ENCODE measurements around the gene CAPN10. TPM values are rescaled to one million over a fixed set of nuclear protein-coding genes. Genes with fewer than 3 reads are reported as not detected.

Gene CAPN10
- total RNA-seq, 1 donor from 2014 or later: 61.8 TPM

DNA sequence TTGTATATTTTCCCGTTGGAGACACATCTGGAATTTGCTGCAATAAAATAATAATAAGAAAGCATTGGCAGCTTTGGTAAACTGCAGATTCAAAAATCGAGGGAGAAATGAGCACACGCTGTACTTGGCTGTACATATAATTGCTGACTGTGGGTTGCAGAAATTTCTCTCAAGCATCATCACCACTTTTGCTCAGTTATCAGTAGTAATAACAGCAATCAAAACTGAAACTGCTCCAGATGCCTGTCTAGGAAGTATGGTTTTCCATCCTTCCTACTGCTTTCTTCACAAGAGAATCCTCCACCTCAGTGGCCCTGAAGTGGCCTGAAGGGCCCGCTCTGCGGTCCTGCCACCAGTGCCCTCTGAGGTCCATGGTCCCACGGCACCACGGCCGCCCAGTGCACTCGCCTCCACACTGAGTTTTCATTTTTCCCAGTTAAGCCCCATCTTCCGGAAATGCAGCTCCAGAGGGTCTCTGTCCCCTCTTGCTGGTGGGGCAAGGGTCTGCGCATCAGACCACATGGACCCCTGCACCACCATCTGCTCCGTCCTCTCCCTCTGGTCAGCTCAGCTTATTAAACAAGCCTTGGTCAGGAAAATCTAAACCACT is 22.5 kb upstream of the CAPN10 start:
- Mint-ChIP-seq H3K27me3 (no peaks in the 10 kb centered on the region), H3K9me3 (no peaks in the 10 kb centered on the region), H3K4me1 (peaks cover 77% of the 10 kb centered on the region), H3K27ac (peak overlapping the region; percentile 96), H3K4me3 (peak overlapping the region; percentile 38), H3K36me3 (ENCODE audit: low read depth) (peaks cover 34% of the 10 kb centered on the region)
- CTCF ChIA-PET: interaction anchor here (1.9 kb wide), 1 partner anchor 16 kb away, joined by 4 read pairs; no protein-coding TSS in a partner anchor
- ATAC-seq (ENCODE audit: low read depth) (no peak), DNase-seq (no peak)
- POLR2A ChIA-PET: interaction anchor here (12.0 kb wide), 1 partner anchor 23 kb away, joined by 536 read pairs; the partner anchor contains the start of gene CAPN10
- intact Hi-C loops (cut with micrococcal nuclease): loop anchor here (5.0 to 10.0 kb wide), 6 partner anchors 541 to 1171 kb away; partner anchors contain the start of genes D2HGDH, FARP2, HDAC4 and MTERF4
- no peak for TF ChIP-seq CTCF (IDR thresholded peaks at IDR 0.05)

GRCh38 chr2:240564561-240565332 is 21.8 kb upstream of the CAPN10 start:
- CTCF ChIA-PET: interaction anchor here (1.9 to 2.9 kb wide), 3 partner anchors 15 to 51 kb away, joined by 4 to 52 read pairs (median 22); partner anchors contain the start of gene CAPN10
- intact Hi-C loops (cut with micrococcal nuclease): loop anchor here (1.0 to 10.0 kb wide), 10 partner anchors 22 to 1318 kb away; partner anchors contain the start of genes CAPN10, D2HGDH, FARP2 and HDAC4
- DNase-seq: no peak
- no peak for ATAC-seq (ENCODE audit: low read depth)
- POLR2A ChIA-PET: interaction anchor here (0.6 to 12.0 kb wide), 8 partner anchors 8 to 750 kb away, joined by 3 to 536 read pairs (median 6); partner anchors contain the start of genes ANKMY1, CAPN10, HDLBP and SEPTIN2
- peak overlapping the region; percentile 96 for H3K27ac Mint-ChIP-seq
- H3K4me1 Mint-ChIP-seq: peaks cover 77% of the 10 kb centered on the region
- no peaks in the 10 kb centered on the region for H3K9me3 Mint-ChIP-seq
- H3K4me3 Mint-ChIP-seq: peak overlapping the region; percentile 88
- no peaks in the 10 kb centered on the region for H3K27me3 Mint-ChIP-seq
- TF ChIP-seq CTCF (IDR thresholded peaks at IDR 0.05): no peak
- H3K36me3 Mint-ChIP-seq (ENCODE audit: low read depth): peaks cover 31% of the 10 kb centered on the region

DNA sequence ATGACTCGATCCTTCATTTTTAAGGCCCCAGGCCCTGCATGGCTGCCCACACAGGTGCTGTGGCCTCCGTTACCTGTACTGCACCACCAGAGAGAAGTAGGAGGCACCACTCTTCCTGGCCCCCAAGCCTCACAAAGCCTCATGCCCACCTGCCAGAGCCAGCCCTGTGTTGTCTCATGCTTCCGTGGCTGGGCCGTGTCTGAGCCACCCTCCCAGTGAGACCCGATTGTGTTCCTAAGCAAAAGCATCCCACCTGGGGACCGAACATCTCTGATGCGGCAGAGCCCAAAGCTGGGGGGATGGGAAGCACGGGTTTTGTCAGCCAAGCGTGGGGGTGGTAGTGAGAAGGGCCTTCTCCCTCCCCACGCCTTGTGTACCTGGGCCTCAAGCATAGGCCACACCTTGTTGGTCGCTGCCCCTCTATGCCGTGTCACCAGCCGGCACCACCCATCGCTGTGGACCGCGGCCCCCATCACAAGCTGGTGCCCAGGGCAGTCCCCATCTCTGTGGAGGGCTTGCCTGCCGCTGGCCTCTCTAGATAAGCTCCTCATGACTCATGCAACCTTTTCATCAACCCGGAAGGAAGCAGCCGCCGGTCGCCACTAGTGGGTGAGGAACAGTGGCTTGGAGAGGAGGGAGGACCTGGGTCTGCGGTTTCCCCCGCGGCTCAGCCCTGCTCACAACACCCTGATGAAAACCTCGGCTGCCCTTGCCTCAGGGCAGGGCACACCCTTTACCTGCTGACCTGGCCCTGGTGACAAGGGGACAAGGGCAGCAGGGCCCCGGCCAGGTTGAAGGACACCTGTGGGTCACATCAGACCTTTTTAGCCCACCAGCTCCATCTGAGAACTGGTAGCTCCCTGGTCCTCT is 21.0 kb upstream of the CAPN10 start:
- peak; percentile 76 for DNase-seq
- CTCF ChIA-PET: interaction anchor here (0.8 to 2.9 kb wide), 5 partner anchors 8 to 51 kb away, joined by 3 to 52 read pairs (median 15); partner anchors contain the start of genes ANKMY1 and CAPN10
- peak overlapping the region; percentile 96 for H3K27ac Mint-ChIP-seq
- peak; percentile 49 for ATAC-seq (ENCODE audit: low read depth)
- peaks cover 28% of the 10 kb centered on the region for H3K36me3 Mint-ChIP-seq (ENCODE audit: low read depth)
- H3K4me3 Mint-ChIP-seq: peak overlapping the region; percentile 88
- H3K27me3 Mint-ChIP-seq: no peaks in the 10 kb centered on the region
- peaks cover 82% of the 10 kb centered on the region for H3K4me1 Mint-ChIP-seq
- POLR2A ChIA-PET: interaction anchor here (0.6 to 12.0 kb wide), 15 partner anchors 9 to 749 kb away, joined by 3 to 536 read pairs (median 4); partner anchors contain the start of genes ANKMY1, CAPN10, HDLBP and NDUFA10
- TF ChIP-seq CTCF (IDR thresholded peaks at IDR 0.05): no peak
- no peaks in the 10 kb centered on the region for H3K9me3 Mint-ChIP-seq
- intact Hi-C loops (cut with micrococcal nuclease): loop anchor here (1.0 to 10.0 kb wide), 12 partner anchors 21 to 1317 kb away; partner anchors contain the start of genes CAPN10, D2HGDH, GPC1 and HDAC4

DNA sequence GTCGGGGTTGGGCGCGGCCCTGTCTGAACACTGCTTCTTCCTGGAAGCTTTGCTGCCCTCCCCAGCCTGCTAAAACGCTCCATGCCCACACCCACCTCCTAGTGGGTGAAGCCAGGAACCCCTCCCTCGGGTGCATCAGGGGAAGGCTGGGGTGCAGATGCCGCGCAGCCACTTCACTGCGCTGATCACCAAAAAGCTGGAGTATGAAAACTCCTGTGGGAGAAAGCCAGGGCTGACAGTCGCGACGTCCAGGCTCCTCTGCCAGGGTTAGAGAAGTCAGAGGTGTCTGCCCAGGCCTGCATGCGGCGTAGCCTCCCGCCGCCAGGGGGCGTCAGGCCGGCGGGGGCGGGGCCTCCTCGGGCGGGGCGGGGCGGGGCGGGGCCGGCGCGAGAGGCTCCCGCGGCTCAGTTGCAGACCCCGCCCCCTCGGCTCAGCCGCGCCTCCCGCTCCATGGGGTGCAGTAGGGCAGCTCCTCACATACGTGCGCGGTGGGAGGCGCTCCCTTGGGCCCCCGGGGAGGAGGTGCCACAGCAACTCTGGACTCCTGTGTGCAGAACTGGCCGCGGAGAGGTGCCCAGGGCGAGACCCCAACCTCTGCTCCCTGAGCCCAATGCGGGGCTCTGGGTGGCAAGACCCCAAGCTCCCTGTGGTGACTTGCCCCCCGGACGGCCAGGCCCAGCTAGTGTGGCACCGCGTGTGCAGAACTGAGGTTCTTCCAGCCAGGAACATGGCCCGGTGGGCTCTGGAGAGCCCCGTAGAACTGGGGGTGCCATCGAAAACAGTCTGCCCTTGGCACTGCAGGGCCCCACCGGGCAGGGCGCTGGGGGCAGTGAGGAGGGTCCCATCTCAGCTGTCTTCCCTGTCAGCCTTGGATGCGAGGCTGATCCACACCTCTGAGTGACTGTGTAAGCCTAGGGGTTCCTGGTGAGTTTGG is 20.1 kb upstream of the CAPN10 start:
- ChIA-PET CTCF (interaction anchor here (0.8 to 2.9 kb wide), 5 partner anchors 9 to 52 kb away, joined by 3 to 52 read pairs (median 15); partner anchors contain the start of genes ANKMY1 and CAPN10), POLR2A (interaction anchor here (0.6 to 12.0 kb wide), 16 partner anchors 10 to 1398 kb away, joined by 3 to 536 read pairs (median 4); partner anchors contain the start of genes ANKMY1, CAPN10, HDLBP and NDUFA10)
- Mint-ChIP-seq H3K4me3 (peak overlapping the region; percentile 88), H3K9me3 (no peaks in the 10 kb centered on the region), H3K27ac (peak overlapping the region; percentile 96), H3K4me1 (peaks cover 85% of the 10 kb centered on the region), H3K27me3 (no peaks in the 10 kb centered on the region), H3K36me3 (ENCODE audit: low read depth) (peaks cover 29% of the 10 kb centered on the region)
- DNase-seq (peak; percentile 85), ATAC-seq (ENCODE audit: low read depth) (peak; percentile 65)
- intact Hi-C loops (cut with micrococcal nuclease): loop anchor here (1.0 to 10.0 kb wide), 10 partner anchors 131 to 1316 kb away; partner anchors contain the start of genes D2HGDH, GPC1, HDAC4 and HDLBP
- peak; percentile 56 for TF ChIP-seq CTCF (IDR thresholded peaks at IDR 0.05)

Measured in activated B cell treated with CpG ODN at 0.5 μM for 24 hours (primary cell).